Erythroblast (primary cell): ENCODE results near the gene TMEM209.

Experiments used
- GATA1 ChIP-seq: IDR thresholded peaks from 2 replicates; pipeline ENCODE4 v1.6.1; 2011; ENCODE audit warnings: low read depth, mild to moderate bottlenecking, control low read depth, low read length, moderate library complexity
- POLR2A ChIP-seq: IDR thresholded peaks from 2 replicates; pipeline ENCODE4 v1.6.1; 2011; ENCODE audit warnings: mild to moderate bottlenecking, low read length

DNA sequence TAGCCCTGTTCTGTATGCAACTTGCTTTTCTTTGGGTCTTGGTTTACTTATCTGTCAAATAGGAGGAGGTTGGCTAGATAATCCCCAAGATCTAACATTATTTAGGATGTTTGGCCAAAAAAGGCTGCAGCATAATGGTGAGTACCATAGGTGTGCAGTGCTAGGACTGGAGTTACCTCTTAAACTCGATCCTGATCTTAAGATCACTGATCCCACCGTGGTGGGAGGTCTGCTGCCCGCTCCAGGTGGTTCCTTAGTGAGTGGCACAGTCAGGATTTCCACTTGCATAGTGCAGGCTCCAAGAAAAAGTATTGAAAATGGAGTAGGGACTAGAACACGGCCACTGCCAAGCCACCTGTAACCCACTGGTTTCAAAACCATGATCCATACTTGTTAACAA lies 68.0 kb downstream of the TMEM209 start:
- TF ChIP-seq POLR2A = no peak
- TF ChIP-seq GATA1 = no peak
